ENCODE measurements around the gene ASGR2. TPM values are rescaled to one million over a fixed set of nuclear protein-coding genes. Genes with fewer than 3 reads are reported as not detected.
A peak's percentile ranks its signal among the peaks of the same experiment; 100 is the strongest.

ASGR2 gene
- total RNA-seq, 1 donor from 2014 or later = not detected

DNA sequence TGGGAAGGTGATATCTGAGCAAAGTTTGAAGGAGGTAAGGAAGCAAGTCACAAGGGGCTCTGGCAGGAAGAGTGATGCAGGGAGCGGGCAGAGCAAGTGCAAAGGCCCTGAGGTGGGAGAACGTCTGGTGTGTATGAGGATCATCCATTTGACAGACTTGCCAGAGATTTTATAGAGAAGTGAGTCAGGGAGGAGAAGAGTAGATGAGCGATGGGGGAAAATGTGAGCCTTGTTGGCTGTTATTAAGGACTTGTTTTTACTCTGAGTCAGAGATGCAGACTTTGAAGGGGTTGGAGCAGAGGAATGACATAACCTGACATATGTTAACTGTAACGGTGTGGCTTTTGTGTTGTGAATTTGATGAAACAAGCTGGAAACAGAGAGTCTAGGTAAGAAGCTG lies 31.0 kb downstream of the ASGR2 start:
- Mint-ChIP-seq H3K27me3 (ENCODE audit: insufficient read depth, low read depth) (peaks cover 18% of the 10 kb centered on the region), H3K27ac (no peak overlapping the region), H3K4me1 (peaks cover 5% of the 10 kb centered on the region), H3K9me3 (peaks cover 7% of the 10 kb centered on the region), H3K4me3 (no peak overlapping the region), H3K36me3 (no peaks in the 10 kb centered on the region)
- H3K79me2 ChIP-seq (ENCODE audit: low read depth) = no peaks in the 10 kb centered on the region
- H3K4me1 ChIP-seq = no peaks in the 10 kb centered on the region
- H3K36me3 ChIP-seq = no peaks in the 10 kb centered on the region
- TF ChIP-seq, protein P1, sequence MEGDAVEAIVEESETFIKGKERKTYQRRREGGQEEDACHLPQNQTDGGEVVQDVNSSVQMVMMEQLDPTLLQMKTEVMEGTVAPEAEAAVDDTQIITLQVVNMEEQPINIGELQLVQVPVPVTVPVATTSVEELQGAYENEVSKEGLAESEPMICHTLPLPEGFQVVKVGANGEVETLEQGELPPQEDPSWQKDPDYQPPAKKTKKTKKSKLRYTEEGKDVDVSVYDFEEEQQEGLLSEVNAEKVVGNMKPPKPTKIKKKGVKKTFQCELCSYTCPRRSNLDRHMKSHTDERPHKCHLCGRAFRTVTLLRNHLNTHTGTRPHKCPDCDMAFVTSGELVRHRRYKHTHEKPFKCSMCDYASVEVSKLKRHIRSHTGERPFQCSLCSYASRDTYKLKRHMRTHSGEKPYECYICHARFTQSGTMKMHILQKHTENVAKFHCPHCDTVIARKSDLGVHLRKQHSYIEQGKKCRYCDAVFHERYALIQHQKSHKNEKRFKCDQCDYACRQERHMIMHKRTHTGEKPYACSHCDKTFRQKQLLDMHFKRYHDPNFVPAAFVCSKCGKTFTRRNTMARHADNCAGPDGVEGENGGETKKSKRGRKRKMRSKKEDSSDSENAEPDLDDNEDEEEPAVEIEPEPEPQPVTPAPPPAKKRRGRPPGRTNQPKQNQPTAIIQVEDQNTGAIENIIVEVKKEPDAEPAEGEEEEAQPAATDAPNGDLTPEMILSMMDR (IDR thresholded peaks at IDR 0.05) = no peak
- no peak for TF ChIP-seq EZH2 (IDR thresholded peaks at IDR 0.05)
- no peak for TF ChIP-seq EZH2phosphoT487 (IDR thresholded peaks at IDR 0.05)
- no peak overlapping the region for H3K4me2 ChIP-seq
- no peak overlapping the region for H3K27ac ChIP-seq
- no peak overlapping the region for H3K4me3 ChIP-seq
- no peak overlapping the region for H2AFZ ChIP-seq (replicated peaks)
- no peaks in the 10 kb centered on the region for H3K9me3 ChIP-seq (ENCODE audit: low read depth)
- no peak overlapping the region for H3K9ac ChIP-seq
- H3K27me3 ChIP-seq = no peaks in the 10 kb centered on the region
- no peaks in the 10 kb centered on the region for H3F3A ChIP-seq (ENCODE audit: low read depth)
- H4K20me1 ChIP-seq (ENCODE audit: low read depth) = no peaks in the 10 kb centered on the region
- no peak for DNase-seq (ENCODE audit: low spot score)

GRCh38 chr17:7081341-7082062 lies 33.1 kb downstream of the ASGR2 start:
- Histone ChIP-seq H3K9me3 (ENCODE audit: low read depth) (no peaks in the 10 kb centered on the region), H3K36me3 (no peaks in the 10 kb centered on the region)
- no peak overlapping the region for H3K4me3 Mint-ChIP-seq

GRCh38 chr17:7080456-7081041 lies 34.1 kb downstream of the ASGR2 start:
- H3K4me2 ChIP-seq = no peak overlapping the region
- H4K20me1 ChIP-seq (ENCODE audit: low read depth) = no peaks in the 10 kb centered on the region
- no peak overlapping the region for H3K9ac ChIP-seq
- H3K4me3 Mint-ChIP-seq = peak overlapping the region; percentile 75
- no peak overlapping the region for H2AFZ ChIP-seq (replicated peaks)
- no peaks in the 10 kb centered on the region for H3K36me3 ChIP-seq
- no peaks in the 10 kb centered on the region for H3F3A ChIP-seq (ENCODE audit: low read depth)
- no peak for DNase-seq (ENCODE audit: low spot score)
- H3K27ac ChIP-seq = no peak overlapping the region
- no peaks in the 10 kb centered on the region for H3K36me3 Mint-ChIP-seq
- H3K79me2 ChIP-seq (ENCODE audit: low read depth) = no peaks in the 10 kb centered on the region
- no peak for TF ChIP-seq EZH2 (IDR thresholded peaks at IDR 0.05)
- TF ChIP-seq EZH2phosphoT487 (IDR thresholded peaks at IDR 0.05) = no peak
- TF ChIP-seq, protein P1 (IDR thresholded peaks at IDR 0.05) = no peak
- H3K9me3 ChIP-seq (ENCODE audit: low read depth) = no peaks in the 10 kb centered on the region
- H3K4me1 ChIP-seq = no peaks in the 10 kb centered on the region
- peaks cover 32% of the 10 kb centered on the region for H3K27me3 Mint-ChIP-seq (ENCODE audit: insufficient read depth, low read depth)
- H3K4me1 Mint-ChIP-seq = no peaks in the 10 kb centered on the region
- no peak overlapping the region for H3K27ac Mint-ChIP-seq
- peaks cover 13% of the 10 kb centered on the region for H3K9me3 Mint-ChIP-seq
- H3K27me3 ChIP-seq = no peaks in the 10 kb centered on the region
- no peak overlapping the region for H3K4me3 ChIP-seq

More at GRCh38 chr17:7081341-7082062, 33.1 kb downstream of the ASGR2 start:
- Mint-ChIP-seq H3K27ac (no peak overlapping the region), H3K9me3 (peaks cover 13% of the 10 kb centered on the region), H3K36me3 (no peaks in the 10 kb centered on the region), H3K27me3 (ENCODE audit: insufficient read depth, low read depth) (peaks cover 27% of the 10 kb centered on the region), H3K4me1 (no peaks in the 10 kb centered on the region)
- no peak overlapping the region for H3K4me3 ChIP-seq
- no peak overlapping the region for H2AFZ ChIP-seq (replicated peaks)
- H3K27ac ChIP-seq = no peak overlapping the region
- H3K4me2 ChIP-seq = no peak overlapping the region
- H3K4me1 ChIP-seq = no peaks in the 10 kb centered on the region
- DNase-seq (ENCODE audit: low spot score) = no peak
- TF ChIP-seq EZH2phosphoT487 (IDR thresholded peaks at IDR 0.05) = no peak
- TF ChIP-seq EZH2 (IDR thresholded peaks at IDR 0.05) = no peak
- TF ChIP-seq, protein P1 (IDR thresholded peaks at IDR 0.05) = no peak
- H4K20me1 ChIP-seq (ENCODE audit: low read depth) = no peaks in the 10 kb centered on the region
- H3F3A ChIP-seq (ENCODE audit: low read depth) = no peaks in the 10 kb centered on the region
- H3K27me3 ChIP-seq = no peaks in the 10 kb centered on the region
- no peaks in the 10 kb centered on the region for H3K79me2 ChIP-seq (ENCODE audit: low read depth)
- H3K9ac ChIP-seq = no peak overlapping the region

Measured in neural progenitor cell (in vitro differentiated cells).